Sigmoid colon (tissue), 7 donors: ENCODE data around the gene GRIK4. TPM values are rescaled to one million over a fixed set of nuclear protein-coding genes. Genes with fewer than 3 reads are reported as not detected.

Experiments
- DNase-seq: peaks from one replicate; pipeline ENCODE4 v3.0.0-alpha.2; 2019
- H3K27ac ChIP-seq, 4 donors: fragments of 200-600 bp; sonication (generic); one replicate each; pipeline ENCODE4 v1.5.1; 2016 to 2019; ENCODE audit warnings: mild to moderate bottlenecking in 1 of 4
- H3K27me3 ChIP-seq, 3 donors: fragments of 200-600 bp; sonication (generic); one replicate each; pipeline ENCODE4 v1.5.1; 2019; ENCODE audit warnings: mild to moderate bottlenecking in 1 of 3
- H3K36me3 ChIP-seq, 4 donors: fragments of 200-600 bp; sonication (generic); one replicate each; pipeline ENCODE4 v1.5.1; 2016 to 2019
- H3K4me1 ChIP-seq, 4 donors: fragments of 200-600 bp; sonication (generic); one replicate each; pipeline ENCODE4 v1.5.1; 2017 to 2019
- H3K4me3 ChIP-seq, 4 donors: fragments of 200-600 bp; sonication (generic); one replicate each; pipeline ENCODE4 v1.5.1; 2017 to 2019; ENCODE audit warnings: mild to moderate bottlenecking in 2 of 4, moderate library complexity in 1 of 4
- H3K9me3 ChIP-seq, 4 donors: fragments of 200-600 bp in 3 of 4; sonication (generic) in 3 of 4; one replicate each; pipeline versions ENCODE4 v1.5.1 to v1.6.1; 2013 to 2019
- EP300 ChIP-seq, 4 donors: sonication (generic); formaldehyde crosslinking; IDR thresholded peaks; one replicate each; pipeline ENCODE4 v1.6.1; 2017; ENCODE audit warnings: antibody characterized with exemption in 4 of 4
- POLR2A ChIP-seq, 2 donors: fragments of 450-650 bp; IDR thresholded peaks; one replicate each; pipeline ENCODE4 v1.6.1; 2016; ENCODE audit warnings: antibody characterized with exemption in 2 of 2, mild to moderate bottlenecking in 2 of 2, moderate library complexity in 2 of 2
- POLR2AphosphoS5 ChIP-seq, 4 donors: sonication (generic); formaldehyde crosslinking; IDR thresholded peaks; one replicate each; pipeline ENCODE4 v1.6.1; 2017; ENCODE audit warnings: antibody characterized with exemption in 4 of 4
- WGBS, 2 donors: extraction: QIAGEN DNeasy Blood & Tissue Kit; methylation state at CpG; one replicate each; pipeline ENCODE4 v1.1.7; 2013; 5-methylcytosine and 5-hydroxymethylcytosine counted together
- intact Hi-C: fragments of 100-400 bp; cut with DNase I; formaldehyde crosslinking; loops from one replicate; pipeline ENCODE4 v1.15.1; 2023
- polyA plus RNA-seq, 3 donors: library from polyadenylated mRNA; stranded (reverse); fragments of 200-250 nt; gene quantifications; one replicate each; pipeline ENCODE4 v1.2.3, GENCODE V29; 2013
- total RNA-seq, 4 donors: library from RNA; depleted of rRNA; stranded (reverse); fragments of >200 nt; gene quantifications; one replicate each; pipeline ENCODE4 v1.1.0, GENCODE V29; 2016
- TF ChIP-seq, protein P1 (sequence below), 4 experiments: fragments of 450-650 bp in 3 of 4; fragments of 200-600 bp in 1 of 4; IDR thresholded peaks; one replicate each; pipeline ENCODE4 v1.5.1; 2016 to 2019; ENCODE audit warnings: antibody characterized with exemption in 4 of 4, mild to moderate bottlenecking in 3 of 4, moderate library complexity in 2 of 4
- donor health status: healthy with polysubstance abuse.
- donor health status: Bipolar disorder and iron deficiency.
- donor health status: healthy.

The GRIK4 gene
- total and polyA plus RNA-seq, 7 donors, result 0.10 to 0.36 (median 0.27) TPM; not detected in 4

DNA sequence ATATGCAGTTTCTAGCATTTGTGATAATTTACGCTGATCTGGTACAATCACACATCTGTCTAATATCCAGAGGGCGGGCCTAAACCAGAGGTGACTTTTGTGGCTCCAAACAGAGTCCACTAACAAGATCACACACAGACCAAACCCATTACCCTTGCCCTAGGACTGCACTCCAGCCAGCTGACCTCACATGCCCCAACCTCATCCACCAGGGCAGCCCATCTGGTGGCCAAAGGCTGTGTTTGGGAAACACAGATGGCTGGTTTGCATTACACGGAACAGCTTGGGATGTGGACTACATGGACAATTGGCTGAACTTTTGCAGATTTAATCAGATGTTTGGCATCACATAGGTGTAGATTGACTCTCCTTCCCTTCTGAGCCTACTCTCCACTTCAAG lies 228.2 kb downstream of the GRIK4 start:
- Histone ChIP-seq H3K27me3 (no peaks in the 10 kb centered on the region), H3K4me1 (no peaks in the 10 kb centered on the region), H3K4me3 (no peak overlapping the region), H3K9me3 (no peaks in the 10 kb centered on the region), H3K36me3 (no peaks in the 10 kb centered on the region), H3K27ac (no peak overlapping the region)
- no peak for DNase-seq
- TF ChIP-seq POLR2A (IDR thresholded peaks at IDR 0.05) (no peak), POLR2AphosphoS5 (IDR thresholded peaks at IDR 0.05) (no peak), EP300 (IDR thresholded peaks at IDR 0.05) (no peak)
- TF ChIP-seq, protein P1, sequence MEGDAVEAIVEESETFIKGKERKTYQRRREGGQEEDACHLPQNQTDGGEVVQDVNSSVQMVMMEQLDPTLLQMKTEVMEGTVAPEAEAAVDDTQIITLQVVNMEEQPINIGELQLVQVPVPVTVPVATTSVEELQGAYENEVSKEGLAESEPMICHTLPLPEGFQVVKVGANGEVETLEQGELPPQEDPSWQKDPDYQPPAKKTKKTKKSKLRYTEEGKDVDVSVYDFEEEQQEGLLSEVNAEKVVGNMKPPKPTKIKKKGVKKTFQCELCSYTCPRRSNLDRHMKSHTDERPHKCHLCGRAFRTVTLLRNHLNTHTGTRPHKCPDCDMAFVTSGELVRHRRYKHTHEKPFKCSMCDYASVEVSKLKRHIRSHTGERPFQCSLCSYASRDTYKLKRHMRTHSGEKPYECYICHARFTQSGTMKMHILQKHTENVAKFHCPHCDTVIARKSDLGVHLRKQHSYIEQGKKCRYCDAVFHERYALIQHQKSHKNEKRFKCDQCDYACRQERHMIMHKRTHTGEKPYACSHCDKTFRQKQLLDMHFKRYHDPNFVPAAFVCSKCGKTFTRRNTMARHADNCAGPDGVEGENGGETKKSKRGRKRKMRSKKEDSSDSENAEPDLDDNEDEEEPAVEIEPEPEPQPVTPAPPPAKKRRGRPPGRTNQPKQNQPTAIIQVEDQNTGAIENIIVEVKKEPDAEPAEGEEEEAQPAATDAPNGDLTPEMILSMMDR (IDR thresholded peaks at IDR 0.05), result no peak
- WGBS, 2 donors, result 63 to 77% methylated on average over 3 of the region's 3 CpGs
- intact Hi-C loops, result no loop called here

DNA sequence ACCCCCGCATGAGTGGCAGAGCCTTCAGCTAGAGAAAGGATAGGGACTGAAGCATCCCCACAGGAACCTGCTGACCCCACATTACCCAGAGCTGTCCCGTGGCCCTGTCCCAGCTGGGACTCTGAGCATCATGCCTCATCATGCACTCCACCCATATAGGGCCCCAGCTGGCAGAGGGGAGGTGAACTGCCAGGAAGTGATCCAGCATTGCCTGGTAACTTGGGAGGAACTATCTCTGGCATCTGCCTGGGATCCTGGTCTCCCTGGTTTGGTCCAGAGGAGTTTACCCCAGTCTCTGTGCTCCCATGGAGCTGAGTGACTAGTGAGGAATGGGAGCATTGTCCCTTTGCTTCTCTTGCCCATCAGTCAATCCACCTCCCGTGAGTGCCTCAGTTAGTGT lies 228.8 kb downstream of the GRIK4 start:
- no peak for DNase-seq
- Histone ChIP-seq H3K36me3 (no peaks in the 10 kb centered on the region), H3K4me1 (no peaks in the 10 kb centered on the region), H3K27ac (no peak overlapping the region), H3K9me3 (no peaks in the 10 kb centered on the region), H3K4me3 (no peak overlapping the region), H3K27me3 (no peaks in the 10 kb centered on the region)
- WGBS, 2 donors, result 82 to 84% methylated on average over 3 of the region's 3 CpGs
- intact Hi-C loops, result no loop called here
- TF ChIP-seq, protein P1 (IDR thresholded peaks at IDR 0.05), result no peak
- TF ChIP-seq EP300 (IDR thresholded peaks at IDR 0.05) (no peak), POLR2A (IDR thresholded peaks at IDR 0.05) (no peak), POLR2AphosphoS5 (IDR thresholded peaks at IDR 0.05) (no peak)

DNA sequence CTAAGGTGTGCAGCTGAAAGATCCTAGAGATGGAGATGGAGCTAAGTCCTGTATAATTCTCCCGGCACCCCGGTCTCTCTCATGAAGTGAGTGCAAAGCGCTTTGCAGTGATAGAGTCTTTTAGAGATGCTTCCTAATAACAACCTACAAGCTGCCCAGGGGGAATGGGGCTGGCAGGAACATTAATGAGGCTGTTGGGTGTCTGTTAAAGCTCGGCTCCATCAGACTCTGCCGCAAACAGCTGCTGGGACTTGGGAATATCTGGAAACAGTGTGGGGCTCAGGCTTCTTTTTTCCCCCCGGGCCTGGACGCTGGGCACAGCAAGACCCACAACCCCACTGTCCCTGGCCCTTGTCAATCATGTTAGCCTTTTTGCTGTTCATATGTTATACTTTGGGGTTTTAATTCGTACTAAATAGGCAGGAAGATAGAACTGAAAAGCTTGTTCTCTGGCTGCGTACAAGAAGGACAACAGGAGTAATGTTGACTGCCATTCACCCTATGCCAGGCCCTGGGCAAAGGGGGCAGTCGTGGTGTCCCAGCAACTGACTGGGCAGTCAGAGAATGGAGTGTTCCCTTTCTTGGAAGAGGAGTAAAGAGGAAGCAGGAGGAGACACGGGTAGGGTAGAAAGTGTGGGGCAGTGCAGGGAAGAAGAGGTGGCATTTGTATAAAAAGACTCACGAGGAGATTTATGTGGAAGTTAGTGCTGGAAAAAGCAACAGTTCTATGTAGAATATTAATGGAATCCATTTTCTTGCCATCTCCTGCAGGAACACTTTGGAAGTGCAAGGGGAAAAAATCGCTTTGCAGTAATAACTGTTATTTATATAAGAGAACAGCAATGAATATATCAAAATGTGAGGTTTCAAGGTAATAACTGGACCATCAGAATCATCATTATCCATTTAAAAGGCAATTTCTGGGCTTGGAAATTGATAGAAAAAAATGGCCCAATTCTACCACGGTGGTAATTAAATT lies 232.8 kb downstream of the GRIK4 start:
- H3K27ac ChIP-seq, result no peak overlapping the region
- no peaks in the 10 kb centered on the region for H3K9me3 ChIP-seq
- no peak for DNase-seq
- H3K4me1 ChIP-seq, result peaks cover 0 to 9% (median 0%) of the 10 kb centered on the region in 4 donors
- H3K27me3 ChIP-seq, result no peaks in the 10 kb centered on the region
- WGBS, 2 donors, result 77 to 85% methylated on average over 14 of the region's 14 CpGs
- intact Hi-C loops, result no loop called here
- no peaks in the 10 kb centered on the region for H3K36me3 ChIP-seq
- TF ChIP-seq POLR2AphosphoS5 (IDR thresholded peaks at IDR 0.05), result no peak
- TF ChIP-seq, protein P1 (IDR thresholded peaks at IDR 0.05), result no peak
- H3K4me3 ChIP-seq, result no peak overlapping the region

- H3K27ac ChIP-seq, result no peak overlapping the region
- peaks cover 0 to 9% (median 0%) of the 10 kb centered on the region in 4 donors for H3K4me1 ChIP-seq
- TF ChIP-seq EP300 (IDR thresholded peaks at IDR 0.05) (no peak), POLR2A (IDR thresholded peaks at IDR 0.05) (no peak), POLR2AphosphoS5 (IDR thresholded peaks at IDR 0.05) (no peak)
- TF ChIP-seq, protein P1 (IDR thresholded peaks at IDR 0.05), result no peak
- intact Hi-C loops, result no loop called here
- no peak overlapping the region for H3K4me3 ChIP-seq
- no peaks in the 10 kb centered on the region for H3K27me3 ChIP-seq
- WGBS, 2 donors, result 59 to 72% methylated on average over 3 of the region's 3 CpGs
- no peak for DNase-seq
- no peaks in the 10 kb centered on the region for H3K36me3 ChIP-seq
- H3K9me3 ChIP-seq, result no peaks in the 10 kb centered on the region
Observed at GRCh38 chr11:120746376-120746775, 234.8 kb downstream of the GRIK4 start.
